WI38 (cell line): ENCODE measurements around the gene WDHD1.
"Not testable (repeated sequence)": the region's sequence is repeated elsewhere in the genome, so short reads cannot be mapped to it uniquely, and the experiment has no call there.

Experiments used
- H3K4me3 ChIP-seq: 2 replicates; pipeline ENCODE4 v1.5.1; 2011; ENCODE audit warnings: low read depth, mild to moderate bottlenecking, control low read depth, low read length
- TF ChIP-seq, protein P1 (sequence below): IDR thresholded peaks from 2 replicates; pipeline ENCODE4 v1.5.1; 2012; ENCODE audit warnings: low read depth, mild to moderate bottlenecking, control low read depth, low read length

The WDHD1 gene

DNA sequence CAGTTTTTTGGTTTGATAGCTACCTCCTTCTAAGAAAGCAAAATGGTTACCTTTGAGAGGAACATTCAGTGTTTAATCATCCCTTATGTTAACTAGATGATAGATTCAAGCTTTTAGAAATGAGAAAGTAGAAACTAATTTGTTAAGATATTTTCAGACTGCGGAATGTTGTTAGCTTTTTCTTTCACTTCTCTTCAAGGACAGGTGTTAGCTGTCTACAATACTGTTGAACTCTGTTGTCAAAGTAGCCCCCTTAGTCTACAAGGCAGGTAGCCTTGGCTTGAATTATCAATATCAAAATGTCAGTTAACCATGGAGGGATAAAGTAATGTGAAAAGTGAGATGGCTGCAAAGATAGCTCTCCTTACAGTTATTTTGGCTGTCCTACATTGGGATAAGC is 39.3 kb upstream of the WDHD1 start:
- H3K4me3 ChIP-seq: no peak overlapping the region
- TF ChIP-seq, protein P1, sequence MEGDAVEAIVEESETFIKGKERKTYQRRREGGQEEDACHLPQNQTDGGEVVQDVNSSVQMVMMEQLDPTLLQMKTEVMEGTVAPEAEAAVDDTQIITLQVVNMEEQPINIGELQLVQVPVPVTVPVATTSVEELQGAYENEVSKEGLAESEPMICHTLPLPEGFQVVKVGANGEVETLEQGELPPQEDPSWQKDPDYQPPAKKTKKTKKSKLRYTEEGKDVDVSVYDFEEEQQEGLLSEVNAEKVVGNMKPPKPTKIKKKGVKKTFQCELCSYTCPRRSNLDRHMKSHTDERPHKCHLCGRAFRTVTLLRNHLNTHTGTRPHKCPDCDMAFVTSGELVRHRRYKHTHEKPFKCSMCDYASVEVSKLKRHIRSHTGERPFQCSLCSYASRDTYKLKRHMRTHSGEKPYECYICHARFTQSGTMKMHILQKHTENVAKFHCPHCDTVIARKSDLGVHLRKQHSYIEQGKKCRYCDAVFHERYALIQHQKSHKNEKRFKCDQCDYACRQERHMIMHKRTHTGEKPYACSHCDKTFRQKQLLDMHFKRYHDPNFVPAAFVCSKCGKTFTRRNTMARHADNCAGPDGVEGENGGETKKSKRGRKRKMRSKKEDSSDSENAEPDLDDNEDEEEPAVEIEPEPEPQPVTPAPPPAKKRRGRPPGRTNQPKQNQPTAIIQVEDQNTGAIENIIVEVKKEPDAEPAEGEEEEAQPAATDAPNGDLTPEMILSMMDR: no peak

DNA sequence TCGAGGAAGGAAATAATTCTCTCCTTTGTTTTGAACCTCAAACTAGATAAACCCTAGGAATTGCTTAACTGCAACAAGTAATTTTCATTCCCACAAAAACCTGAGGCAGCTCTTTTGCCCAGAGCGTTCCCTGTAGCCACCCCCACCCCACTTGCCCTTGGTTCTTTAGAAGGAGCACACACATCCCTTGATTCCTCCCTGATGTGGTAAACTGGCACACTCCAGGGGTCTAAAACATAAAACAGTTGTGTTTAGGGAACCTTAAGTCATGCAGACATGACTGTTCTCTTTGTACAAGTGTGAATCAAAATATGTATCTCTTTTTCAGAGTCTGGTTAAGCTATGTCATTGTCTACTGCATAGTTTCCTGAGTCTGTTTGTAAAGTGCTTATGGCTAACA is 38.5 kb upstream of the WDHD1 start:
- H3K4me3 ChIP-seq: no peak overlapping the region
- TF ChIP-seq, protein P1: no peak

DNA sequence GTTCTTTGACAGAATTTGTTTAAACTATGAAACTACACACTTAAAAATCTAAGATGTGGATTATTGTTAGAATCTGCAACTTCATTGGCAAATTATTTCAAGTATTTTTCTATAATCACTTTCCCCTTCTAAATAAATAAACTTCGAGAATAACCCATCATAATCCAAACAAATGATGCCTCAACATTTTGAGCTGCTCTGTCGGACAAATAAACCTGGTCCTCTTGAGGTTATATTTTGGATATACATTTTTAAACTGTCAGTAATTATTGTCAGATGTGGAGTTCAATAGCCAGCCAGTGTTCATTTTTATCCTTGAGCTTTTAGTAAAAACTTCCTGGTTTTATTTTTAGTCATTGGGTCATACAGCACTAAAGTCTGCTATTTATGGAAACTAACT is 38.0 kb upstream of the WDHD1 start:
- H3K4me3 ChIP-seq: not testable (repeated sequence)

DNA sequence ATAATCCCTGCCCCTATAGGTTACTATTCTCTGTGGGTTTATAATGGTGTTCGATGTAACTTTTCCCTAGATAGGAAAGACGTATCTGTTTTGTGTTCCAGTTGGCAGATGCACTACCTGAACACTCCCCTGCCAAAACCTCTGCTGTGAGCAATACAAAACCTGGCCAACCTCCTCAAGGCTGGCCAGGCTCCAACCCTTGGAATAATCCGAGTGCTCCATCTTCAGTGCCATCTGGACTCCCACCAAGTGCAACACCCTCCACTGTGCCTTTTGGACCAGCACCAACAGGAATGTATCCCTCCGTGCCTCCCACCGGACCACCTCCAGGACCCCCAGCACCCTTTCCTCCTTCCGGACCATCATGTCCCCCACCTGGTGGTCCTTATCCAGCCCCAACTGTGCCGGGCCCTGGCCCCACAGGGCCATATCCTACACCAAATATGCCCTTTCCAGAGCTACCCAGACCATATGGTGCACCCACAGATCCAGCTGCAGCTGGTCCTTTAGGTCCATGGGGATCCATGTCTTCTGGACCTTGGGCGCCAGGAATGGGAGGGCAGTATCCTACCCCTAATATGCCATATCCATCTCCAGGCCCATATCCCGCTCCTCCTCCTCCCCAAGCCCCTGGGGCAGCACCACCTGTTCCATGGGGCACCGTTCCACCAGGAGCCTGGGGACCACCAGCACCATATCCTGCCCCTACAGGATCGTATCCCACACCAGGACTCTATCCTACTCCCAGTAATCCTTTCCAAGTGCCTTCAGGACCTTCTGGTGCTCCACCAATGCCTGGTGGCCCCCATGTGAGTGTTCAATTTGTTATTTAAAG is 35.8 kb upstream of the WDHD1 start:
- TF ChIP-seq, protein P1: no peak

DNA sequence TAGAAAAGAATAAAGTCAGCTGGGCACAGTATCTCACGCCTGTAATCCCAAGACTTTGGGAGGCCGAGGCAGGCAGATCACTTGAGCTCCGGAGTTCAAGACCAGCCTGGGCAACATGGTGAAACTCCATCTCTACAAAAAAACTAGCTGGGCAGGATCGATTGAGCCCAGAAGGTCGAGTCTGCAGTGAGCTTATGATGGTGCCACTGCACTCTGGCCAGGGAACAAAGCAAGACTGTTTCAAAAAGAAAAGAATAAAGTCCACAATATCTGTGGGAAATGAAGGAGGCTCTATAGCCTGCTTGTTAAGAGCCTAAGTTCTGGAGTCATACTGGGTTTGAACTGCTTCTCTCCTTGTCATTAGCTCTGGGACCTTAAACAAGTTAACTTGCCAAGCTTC is 32.4 kb upstream of the WDHD1 start:
- no peak overlapping the region for H3K4me3 ChIP-seq
- TF ChIP-seq, protein P1: no peak

More for the DNA sequence above, 35.8 kb upstream of the WDHD1 start:
- no peak overlapping the region for H3K4me3 ChIP-seq

DNA sequence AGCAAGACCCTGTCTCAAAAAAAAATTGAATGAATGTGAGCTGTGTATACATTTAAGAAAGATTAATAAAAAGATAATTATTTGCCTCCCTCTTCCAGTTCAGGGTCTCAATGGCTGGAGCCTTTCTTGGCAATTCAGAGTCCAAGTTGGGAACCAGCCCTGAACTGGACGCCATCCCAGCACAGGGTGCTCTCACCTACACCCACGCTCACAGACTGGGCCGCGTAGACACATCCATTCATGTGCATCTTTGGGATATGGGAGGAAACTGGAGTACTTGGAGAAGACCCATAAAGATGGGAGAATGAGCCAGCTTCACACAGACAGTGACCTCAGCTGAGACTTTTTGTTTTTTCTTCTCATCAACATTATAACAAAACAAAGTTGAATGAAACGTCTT is 31.0 kb upstream of the WDHD1 start:
- TF ChIP-seq, protein P1: no peak
- no peak overlapping the region for H3K4me3 ChIP-seq

DNA sequence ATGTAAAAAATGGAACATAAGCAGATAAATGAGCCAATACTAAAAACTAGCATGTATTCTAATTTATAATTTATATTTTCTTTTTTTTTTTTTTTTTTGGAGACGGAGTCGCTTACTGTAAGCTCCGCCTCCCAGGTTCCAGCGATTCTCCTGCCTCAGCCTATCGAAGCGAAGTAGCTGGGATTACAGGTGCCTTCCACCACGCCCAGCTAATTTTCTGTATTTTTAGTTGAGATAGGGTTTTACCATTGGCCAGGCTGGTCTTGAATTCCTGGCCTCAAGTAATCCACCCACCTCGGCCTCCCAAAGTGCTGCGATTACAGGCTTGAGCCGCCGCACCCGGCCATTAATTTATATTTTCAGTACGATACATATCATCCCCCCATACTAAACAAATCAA is 27.2 kb upstream of the WDHD1 start:
- TF ChIP-seq, protein P1: no peak
- no peak overlapping the region for H3K4me3 ChIP-seq

DNA sequence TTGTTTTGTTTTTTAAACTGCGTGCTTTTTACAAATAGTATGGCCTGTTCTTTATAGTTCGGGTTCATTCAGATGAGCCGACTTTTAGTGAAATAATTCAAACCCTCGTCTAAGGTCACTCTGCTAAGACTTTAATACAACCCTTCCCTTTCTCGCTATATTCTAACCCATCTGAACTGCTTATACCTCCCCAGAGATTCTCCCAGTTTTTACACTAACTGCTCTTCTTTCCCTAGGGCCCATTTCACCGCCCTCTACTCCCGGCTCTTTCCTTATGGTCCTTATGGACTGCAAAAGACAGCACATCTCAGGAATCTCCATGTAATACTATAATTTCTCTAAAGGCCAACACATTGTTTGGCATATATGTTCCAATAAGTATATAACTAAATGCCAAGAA is 26.6 kb upstream of the WDHD1 start:
- no peak overlapping the region for H3K4me3 ChIP-seq

More for the DNA sequence above, 26.6 kb upstream of the WDHD1 start:
- TF ChIP-seq, protein P1: no peak
